Islet of Langerhans (tissue), 1 donor: ENCODE results near the gene SVOP.
"Not testable (repeated sequence)": the region's sequence is repeated elsewhere in the genome, so short reads cannot be mapped to it uniquely, and the experiment has no call there.

ENCODE experiments used
- FAIRE-seq: peaks from one replicate; lab custom pipeline; 2011; peaks lifted over from hg19 to GRCh38; lab: Jason Lieb, UNC

SVOP gene

DNA sequence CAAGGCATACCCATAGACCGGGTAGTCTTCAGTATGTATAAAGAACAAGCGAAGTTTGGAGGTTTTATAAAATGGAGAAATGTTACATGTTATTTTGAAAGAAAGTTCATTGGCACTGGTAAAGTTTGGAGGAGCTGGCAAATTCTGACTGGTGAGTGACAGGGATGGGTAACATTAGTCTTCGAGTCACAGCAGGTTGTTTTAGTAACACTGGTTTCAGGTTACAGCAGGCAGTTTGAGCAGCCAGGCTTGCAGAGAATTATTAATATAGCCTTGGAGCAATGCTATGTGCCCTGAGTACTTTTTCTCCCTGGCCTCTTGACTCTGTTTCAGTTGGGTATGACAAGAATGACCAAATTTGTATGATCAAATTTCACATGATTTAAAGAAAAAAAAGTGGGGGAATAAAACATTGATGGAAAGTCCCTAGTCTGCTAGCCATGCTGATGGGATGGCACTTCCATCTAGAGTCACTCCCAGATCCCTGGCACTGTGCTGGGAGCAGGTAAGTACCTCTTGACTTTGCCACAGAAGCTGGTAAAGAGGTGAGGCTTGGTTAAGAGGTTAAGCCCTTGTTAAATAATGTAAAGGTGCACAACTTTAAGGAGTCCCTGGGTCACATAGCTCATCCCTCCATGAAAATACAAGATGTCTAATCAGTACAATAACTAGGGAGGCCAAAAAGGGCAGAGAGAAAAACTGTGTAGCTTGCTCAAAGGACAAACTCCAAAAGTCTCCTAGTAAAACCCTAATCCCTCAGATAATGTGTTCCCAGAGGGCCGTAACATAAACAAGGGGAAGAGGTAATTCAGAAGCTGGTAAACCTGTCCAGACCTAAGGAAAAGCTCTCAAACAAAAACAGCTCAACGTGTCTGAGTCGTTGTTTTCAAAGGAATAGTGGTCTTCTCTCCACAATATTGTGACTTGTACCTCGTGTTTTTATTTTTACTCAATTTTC lies 12.7 kb upstream of the SVOP start:
- FAIRE-seq: no peak

DNA sequence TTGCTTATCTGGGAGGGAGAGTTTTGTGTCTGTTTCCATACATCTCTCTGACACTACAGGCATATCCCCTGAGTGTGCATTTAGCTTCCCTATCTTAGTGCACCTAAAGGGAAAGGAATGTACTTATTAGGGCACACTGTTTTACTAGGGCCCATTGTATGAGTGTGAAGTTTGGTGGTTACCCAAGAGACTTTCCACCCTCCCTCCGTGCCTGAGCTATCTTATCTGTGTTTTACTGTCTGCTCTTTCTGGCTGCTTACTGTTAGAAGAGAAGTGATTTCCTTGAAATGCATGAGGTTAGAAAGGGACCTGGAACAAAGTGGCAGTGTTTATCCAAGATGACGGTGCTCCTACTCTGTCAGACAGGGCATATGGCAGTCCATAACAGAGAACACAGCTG lies 8.5 kb upstream of the SVOP start:
- no peak for FAIRE-seq

DNA sequence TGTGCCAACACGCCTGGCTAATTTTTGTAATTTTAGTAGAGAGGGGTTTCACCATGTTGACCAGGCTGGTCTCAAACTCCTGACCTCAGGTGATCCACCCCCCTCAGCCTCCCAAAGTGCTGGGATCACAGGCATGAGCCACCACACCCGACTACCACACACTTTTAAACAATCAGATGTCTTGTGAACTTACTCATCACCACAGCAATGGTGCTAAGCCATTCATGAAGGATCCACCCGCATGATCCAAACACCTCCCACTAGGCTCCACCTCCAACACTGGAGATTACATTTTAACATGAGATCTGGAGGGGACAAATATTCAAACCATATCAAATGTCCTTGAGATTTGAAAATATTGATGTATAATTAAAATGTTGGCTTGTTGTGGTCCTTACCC lies 7.8 kb upstream of the SVOP start:
- not testable (repeated sequence) for FAIRE-seq

DNA sequence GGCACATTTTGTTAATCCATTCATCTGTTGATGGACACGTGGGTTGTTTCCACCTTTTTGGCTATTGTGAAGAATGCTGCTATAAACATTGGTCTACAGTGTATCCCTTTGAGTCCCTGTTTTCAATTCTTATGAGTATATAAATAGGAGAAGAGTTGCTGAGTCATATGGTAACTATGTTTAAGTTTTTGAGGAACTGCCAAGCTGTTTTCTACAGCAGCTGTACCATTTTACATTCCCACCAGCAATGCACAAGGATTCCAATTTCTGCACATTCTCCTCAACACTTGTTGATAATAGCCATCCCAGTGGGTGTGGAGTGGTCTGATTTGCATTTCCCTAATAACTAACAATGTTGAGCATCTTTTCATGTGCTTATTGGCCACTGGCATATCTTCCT lies 6.9 kb upstream of the SVOP start:
- no peak for FAIRE-seq

DNA sequence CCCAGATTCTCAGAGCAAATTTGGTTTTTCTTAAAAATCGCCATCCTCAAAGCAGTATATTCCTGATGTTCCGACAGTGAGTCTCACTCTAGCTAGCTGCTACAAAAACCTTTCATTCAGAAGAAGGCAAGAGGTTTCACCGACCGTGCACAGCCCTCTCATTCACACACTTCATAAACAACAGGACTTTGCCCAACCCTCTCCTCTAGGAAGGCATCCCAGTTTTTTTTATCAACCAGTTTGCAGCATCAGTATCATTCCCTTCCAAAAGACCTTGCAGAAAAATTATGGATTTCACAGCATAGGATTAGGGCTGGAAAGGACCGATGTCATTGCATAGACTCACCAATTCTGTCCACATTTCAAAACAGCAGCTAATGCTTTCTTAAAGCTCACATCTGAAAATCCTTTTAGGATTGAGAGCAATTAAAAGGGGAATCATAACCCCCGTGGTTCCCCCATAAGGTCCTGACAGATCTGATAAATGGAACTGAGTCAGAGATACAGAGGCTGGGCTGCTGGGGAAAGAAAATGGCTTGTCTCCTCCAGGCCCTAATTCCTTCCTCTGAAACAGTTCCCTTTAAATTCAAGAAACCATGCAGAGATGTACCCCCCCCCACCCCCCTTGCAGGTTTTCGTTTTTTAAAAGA lies 597 bp downstream of the SVOP start:
- no peak for FAIRE-seq

DNA sequence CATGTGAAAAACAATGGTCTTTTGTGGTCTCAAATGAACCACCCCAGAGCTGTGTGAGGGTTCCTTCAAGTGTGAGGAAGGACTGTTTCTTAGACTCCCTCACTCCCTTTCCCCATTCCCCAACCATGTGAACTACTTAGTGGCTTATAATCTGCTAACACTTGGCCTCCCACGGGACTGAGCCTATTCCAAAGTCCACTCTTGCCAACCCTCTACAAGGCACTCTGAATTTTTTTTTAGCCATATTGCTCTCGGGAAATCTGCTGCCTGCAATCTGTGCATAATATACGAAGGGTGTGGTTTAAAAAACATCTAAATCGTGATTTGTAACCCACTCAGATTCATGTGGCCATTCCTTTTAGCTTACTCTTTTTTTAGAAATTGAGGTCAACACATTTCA lies 2.6 kb downstream of the SVOP start:
- FAIRE-seq: no peak

DNA sequence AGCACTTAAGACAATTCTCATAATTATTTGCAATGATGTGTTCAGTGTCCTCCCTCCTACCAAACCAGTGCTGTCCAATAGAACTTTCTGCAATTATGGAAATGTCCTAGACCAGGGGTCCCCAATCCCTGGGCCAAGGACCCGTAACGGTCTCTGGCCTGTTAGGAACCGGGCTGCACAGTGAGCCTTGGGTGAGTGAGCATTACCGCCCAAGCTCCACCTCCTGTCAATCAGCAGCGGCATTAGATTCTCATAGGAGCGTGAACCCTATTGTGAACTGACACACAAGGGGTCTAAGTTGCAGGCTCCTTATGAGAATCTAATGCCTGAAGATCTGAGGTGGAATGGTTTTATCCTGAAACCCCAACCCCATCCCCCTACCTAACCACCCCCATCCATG lies 3.9 kb downstream of the SVOP start:
- no peak for FAIRE-seq

DNA sequence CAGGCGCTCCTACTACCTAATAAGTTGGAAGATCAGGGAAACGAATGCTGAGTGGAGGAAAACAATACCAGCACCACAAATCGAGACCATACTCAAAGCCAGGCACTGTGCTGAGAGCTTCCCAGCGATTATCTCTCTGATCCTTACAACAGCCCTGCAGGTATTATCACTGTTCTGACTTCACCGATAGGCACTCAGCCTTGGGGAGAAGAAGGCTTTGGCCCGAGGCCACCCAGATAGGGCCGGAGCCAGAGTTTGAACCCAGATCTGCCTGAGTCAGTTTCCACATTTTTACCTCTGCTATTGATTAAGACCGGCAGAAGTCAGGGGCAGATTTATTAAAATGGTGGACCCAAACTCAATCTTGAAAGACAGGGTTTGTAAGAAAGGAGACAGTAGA lies 4.9 kb downstream of the SVOP start:
- FAIRE-seq: no peak

DNA sequence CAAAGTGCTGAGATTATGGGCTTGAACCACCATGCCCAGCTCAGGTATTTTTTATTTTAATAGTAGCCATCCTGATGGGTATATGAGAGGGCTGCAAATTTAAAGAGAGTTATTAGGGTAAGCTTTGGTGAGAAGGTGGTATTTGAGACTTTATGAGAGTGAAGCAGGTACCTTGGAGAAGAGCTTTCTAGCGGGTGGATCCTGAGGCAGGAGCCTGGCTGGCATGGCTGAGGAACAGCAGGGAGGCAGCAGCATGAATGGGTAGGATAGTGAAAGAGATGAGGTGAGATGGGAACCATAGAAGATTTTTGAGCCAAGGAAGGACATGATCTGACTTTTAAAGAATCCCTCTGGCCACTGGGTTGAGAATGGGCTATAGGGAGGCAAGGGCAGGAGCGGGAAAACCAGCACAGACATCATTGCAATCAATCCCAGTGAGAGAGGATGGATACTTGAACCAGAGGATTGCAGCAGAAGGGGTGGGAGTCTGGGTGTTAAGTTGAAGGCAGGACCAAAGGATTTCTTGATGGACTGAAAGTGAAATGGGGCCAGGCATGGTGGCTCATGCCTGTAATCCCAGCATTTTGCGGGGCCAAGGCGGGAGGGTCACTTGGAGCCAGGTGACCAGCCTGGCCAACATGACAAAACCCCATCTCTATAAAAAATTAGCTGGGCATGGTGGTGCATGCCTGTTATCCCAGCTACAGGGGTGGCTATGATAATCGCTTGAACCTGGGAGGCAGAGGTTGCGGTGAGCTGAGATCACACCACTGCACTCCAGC lies 5.7 kb downstream of the SVOP start:
- FAIRE-seq: no peak

DNA sequence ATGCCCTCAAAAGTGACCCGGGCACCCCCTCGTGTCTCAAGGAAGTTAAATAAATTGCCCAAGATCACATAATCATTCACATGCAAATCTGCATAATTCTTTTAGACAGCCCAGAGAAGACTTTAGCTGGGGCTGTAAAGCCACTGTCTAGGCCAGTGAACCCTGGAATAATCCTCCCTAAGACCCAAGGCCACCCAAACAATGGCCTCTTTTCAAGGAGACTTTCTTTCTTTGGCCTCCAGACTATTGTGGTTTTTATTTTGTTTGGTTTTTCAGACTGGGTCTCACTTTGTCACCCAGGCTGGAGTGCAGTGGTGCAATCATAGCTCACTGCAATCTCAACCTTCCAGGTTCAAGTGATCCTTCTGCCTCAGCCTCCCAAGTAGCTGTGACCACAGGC lies 10.6 kb downstream of the SVOP start:
- no peak for FAIRE-seq

DNA sequence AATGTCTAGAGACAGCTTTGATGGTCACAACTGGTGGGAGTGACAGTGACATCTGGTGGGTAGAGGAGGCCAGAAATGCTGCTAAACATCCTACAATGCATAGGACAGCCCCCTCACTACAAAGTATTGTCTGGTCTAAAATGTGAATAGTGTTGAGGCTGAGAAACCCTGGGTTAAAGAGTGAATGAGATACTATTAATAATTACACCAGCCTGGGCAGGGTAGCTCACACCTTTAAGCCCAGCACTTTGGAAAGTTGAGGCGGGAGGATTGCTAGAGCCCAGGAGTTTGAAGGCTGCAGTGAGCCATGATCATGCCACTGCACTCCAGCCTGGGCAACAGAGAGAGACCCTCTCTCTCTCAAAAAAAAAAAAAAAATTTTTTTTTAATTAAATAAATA lies 11.1 kb downstream of the SVOP start:
- no peak for FAIRE-seq

DNA sequence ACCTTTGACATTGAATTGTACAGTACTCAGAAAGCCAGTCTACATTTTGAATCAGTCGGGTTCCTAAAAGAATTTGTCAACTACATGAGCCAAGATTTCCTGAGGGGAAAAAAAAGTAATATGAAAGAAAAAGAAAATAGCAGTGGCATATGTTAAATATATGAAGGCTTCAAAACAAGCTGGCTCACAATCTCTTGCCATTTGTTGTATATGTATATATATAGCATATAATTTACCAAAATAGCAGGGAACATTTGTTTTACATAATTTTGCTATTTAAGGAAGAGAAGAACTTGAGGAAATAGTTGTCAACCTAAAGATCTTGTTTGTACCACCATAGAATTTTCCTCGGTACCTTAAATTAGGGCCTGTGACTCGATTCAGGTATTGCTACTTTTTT lies 16.9 kb downstream of the SVOP start:
- no peak for FAIRE-seq

DNA sequence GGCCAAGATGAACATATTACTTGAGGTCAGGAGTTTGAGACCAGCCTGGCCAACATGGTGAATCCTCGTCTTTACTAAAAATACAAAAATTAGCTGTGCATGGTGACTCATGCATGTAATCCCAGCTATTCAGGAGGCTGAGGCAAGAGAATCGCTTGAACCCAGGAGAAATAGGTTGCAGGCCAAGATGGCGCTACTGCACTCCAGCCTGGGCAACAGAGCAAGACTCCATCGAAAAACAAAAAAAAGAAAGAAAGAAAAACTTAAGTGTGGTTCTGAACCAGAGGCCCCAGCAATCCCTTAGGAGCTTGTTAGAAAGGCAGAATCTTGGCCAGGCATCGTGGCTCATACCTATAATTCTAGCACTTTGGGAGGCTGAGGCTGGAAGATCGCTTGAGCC lies 24.5 kb downstream of the SVOP start:
- no peak for FAIRE-seq

DNA sequence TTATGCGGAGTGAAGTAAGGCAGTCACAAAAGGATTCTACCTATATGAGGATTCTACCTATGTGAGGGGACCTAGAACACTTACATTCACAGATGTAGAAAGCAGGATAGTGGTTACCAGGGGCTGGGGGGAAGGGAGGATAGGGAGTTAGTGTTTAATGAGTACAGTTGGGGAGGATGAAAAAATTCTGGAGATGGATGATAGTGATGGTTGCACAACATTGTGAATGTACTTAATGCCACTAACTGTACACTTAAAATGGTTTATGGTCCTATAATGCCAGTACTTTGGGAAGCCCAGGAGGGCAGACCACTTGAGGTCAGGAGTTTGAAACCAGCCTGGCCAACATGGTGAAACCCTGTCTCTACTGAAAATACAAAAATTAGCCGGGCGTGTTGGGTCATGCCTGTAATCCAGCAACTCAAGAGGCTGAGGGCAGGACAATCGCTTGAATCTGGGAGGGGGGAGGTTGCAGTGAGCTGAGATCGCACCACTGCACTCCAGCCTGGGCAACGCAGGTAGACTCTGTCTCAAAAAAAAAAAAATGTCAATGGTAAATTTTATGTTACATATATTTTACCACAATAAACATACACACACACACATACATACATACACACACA lies 25.4 kb downstream of the SVOP start:
- FAIRE-seq: no peak

DNA sequence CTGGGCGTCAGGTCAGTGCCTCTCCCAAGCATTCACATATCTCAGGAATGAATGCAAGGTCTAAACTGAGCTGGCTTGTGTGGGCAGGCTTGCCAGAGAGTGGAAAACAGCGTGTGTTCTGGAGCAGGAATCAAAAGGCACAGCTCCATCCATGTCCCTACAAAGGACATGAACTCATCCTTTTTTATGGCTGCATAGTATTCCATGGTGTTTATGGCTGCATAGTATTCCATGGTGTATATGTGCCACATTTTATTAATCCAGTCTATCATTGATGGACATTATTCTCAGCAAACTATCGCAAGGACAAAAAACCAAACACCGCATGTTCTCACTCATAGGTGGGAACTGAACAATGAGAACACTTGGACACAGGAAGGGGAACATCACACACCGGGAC lies 30.8 kb downstream of the SVOP start:
- FAIRE-seq: not testable (repeated sequence)

DNA sequence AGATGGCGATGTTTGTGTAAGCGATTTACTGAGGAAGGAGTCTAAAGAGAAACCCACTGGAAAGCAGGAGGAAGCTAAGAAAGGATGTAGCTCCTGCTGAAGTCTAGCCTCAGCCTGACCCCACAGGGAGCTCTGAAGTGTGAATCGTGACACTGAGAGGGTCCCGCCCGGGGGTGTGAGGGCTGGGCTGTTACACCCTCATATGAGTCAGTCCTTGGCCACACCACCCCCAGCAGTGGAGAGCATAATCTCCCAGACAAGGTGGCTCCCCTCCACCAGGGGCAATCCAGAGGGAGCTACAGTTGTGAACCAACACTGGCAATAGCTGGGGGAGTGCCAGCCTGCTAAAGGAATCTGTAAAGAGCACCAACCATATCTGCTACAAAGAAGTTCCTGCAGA lies 31.5 kb downstream of the SVOP start:
- no peak for FAIRE-seq

DNA sequence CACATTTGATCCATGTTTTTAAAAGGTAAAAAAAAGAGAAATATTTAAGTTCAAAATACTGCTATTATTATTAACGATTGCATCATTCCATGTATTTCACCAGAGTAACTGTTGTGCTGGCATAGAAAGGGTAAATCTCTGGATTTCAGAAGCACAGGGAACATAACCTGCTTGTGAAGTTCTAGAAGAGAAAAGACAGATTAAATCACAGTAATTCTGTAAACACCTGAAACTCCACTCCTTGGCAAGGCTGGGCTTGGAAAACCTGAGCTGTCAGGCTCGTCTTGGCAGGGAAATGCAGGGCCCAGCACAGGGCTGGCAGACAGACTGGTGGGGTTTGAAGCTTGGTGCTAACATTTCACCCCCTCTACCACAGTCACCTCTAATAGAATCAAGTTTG lies 35.1 kb downstream of the SVOP start:
- no peak for FAIRE-seq

DNA sequence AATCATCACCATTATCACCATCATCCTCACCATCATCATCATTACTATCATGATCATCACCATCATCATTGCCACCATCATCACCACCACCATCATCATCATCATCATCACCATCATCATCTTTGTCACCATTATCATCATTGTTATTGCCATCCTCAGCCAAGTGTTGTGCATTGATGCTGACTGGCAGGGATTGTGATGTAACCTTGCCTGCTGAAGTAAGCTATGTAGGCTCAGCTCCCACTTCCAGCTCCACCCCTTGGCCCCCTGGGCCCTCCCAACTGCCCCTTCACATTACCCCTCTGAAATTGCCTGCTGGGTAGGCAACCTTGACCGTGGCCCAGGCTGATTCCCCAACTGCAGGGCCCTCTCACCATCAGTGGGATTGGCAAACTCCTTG lies 37.6 kb downstream of the SVOP start:
- FAIRE-seq: no peak

DNA sequence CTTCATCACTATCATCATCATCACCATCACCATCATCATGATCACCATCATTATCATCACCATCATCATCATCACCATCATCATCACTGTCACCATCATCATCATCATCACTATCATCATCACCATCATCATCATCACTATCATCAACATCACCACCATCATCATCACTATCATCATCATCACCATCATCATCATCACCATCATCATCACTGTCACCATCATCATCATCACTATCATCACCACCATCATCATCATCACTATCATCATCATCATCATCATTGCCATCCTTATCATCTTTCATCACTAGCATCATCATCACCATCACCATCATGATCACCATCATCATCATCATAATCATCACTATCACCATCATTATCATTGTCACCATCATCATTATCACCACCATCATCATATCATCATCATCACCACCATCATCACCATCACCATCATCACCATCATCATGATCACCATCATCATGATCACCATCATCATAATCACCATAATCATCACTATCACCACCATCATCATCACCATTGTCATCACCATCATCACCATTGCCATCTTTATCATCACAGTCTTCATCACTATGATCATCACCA lies 38.1 kb downstream of the SVOP start:
- no peak for FAIRE-seq

DNA sequence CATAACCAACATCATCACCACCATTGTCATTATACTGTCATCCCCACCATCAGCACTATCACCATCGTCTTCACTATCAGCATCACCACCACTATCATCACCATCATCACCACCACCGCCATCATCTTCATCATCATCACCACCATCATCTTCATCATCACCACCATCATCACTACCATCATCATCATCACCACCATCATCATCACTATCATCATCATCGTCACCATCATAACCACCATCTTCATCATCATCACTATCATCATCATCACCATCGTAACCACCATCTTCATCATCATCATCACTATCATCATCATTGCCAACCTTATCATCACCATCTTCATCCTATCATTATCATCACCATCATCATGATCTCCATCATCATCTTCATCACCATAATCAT lies 39.0 kb downstream of the SVOP start:
- FAIRE-seq: no peak

DNA sequence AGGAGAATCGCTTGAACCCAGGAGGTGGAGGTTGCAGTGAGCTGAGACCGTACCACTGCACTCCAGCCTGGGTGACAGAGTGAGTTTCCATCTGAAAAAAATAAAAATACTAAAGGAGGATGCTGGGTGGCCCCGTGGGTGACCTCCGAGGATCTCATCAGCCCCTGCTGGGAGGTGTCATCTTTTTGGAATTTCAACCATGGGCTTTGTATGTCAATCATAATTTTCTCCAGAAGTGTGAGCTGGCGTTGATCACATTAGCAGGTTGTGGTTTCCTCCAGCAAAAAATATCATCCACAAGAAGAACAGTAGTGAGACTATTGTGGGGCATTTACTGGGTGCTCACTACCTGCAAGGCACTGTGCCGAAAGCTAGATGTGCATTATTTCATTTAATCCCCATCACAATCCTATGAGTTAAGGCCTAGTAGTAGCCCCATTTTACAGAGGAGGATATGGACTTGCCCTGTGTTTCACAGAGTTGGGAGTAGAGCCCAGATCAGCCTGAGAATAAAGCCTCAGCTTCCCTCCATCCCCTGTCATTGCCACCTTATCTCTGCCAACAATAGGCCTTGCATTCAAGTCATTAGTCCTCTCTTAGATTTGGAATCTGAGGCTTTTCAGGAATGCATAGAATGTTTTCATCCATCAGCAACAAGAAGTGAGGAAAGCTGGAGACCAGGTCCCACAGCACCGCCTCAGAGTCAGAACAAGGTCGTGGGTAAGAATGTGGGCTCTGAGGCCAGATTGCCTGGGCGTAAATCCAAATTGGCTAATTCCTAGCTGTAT lies 39.8 kb downstream of the SVOP start:
- no peak for FAIRE-seq
